Esophagus (tissue), 2 donors: ENCODE measurements around the gene FAM72C. TPM values are rescaled to one million over a fixed set of nuclear protein-coding genes. Genes with fewer than 3 reads are reported as not detected.
A peak's percentile ranks its signal among the peaks of the same experiment; 100 is the strongest.
"Not testable (repeated sequence)": the region's sequence is repeated elsewhere in the genome, so short reads cannot be mapped to it uniquely, and the experiment has no call there.

Experiments used
- H3K27ac ChIP-seq, 2 donors: one replicate each; pipeline ENCODE4 v1.5.1; 2013; ENCODE audit warnings: low read depth in 2 of 2, mild to moderate bottlenecking in 2 of 2, inconsistent platforms in 1 of 2, low read length in 1 of 2, moderate library complexity in 1 of 2
- H3K27me3 ChIP-seq, 2 donors: one replicate each; pipeline ENCODE4 v1.6.1; 2013; ENCODE audit warnings: low read length in 2 of 2, control low read depth in 1 of 2, mild to moderate bottlenecking in 1 of 2; ENCODE audit not compliant: insufficient read depth in 2 of 2, control insufficient read depth in 1 of 2
- H3K36me3 ChIP-seq, 2 donors: one replicate each; pipeline ENCODE4 v1.6.1; 2013; ENCODE audit warnings: low read length in 1 of 2; ENCODE audit not compliant: control insufficient read depth in 2 of 2, insufficient read depth in 2 of 2
- H3K4me1 ChIP-seq, 2 donors: one replicate each; pipeline ENCODE4 v1.6.1; 2013; ENCODE audit warnings: low read length in 1 of 2; ENCODE audit not compliant: control insufficient read depth in 2 of 2, insufficient read depth in 2 of 2
- H3K4me3 ChIP-seq, 2 donors: one replicate each; pipeline ENCODE4 v1.5.1; 2013; ENCODE audit warnings: low read length in 2 of 2, mild to moderate bottlenecking in 2 of 2, low read depth in 1 of 2, moderate library complexity in 1 of 2
- H3K9me3 ChIP-seq, 2 donors: one replicate each; pipeline ENCODE4 v1.6.1; 2013; ENCODE audit warnings: mild to moderate bottlenecking in 2 of 2, low read depth in 1 of 2, low read length in 1 of 2, moderate library complexity in 1 of 2; ENCODE audit not compliant: control insufficient read depth in 2 of 2, insufficient read depth in 1 of 2
- WGBS, 2 donors: extraction: QIAGEN DNeasy Blood & Tissue Kit; methylation state at CpG; one replicate each; pipeline ENCODE4 v1.1.7; 2013; 5-methylcytosine and 5-hydroxymethylcytosine counted together
- polyA plus RNA-seq, 2 donors: library from polyadenylated mRNA; stranded (reverse); fragments of 200-250 nt; gene quantifications; one replicate each; pipeline ENCODE4 v1.2.3, GENCODE V29; 2013
- donor health status: healthy with polysubstance abuse.
- donor health status: Bipolar disorder and iron deficiency.

The FAM72C gene
- polyA plus RNA-seq, 2 donors: 0.90 to 1.3 TPM

DNA sequence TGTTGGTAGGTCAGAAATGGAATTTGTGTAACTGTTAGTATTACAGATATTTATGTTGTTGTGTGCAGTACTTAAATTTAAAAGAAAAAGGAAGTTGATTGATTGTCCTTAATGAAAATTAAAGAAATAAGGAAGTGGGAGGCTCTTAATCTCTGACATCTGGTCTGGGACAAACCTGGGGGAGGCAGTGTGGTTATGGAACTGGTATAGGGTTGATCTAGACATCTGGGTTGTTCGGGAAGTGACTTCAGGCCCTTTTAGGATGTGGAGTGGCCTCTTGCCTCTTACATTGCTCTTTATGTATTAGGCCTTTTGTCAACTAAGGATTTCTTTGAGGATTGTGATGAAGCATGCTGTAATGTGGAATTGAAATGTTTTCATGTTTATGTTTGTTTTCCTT, 16.1 kb upstream of the FAM72C start:
- H3K4me3 ChIP-seq, H3K4me1 ChIP-seq, H3K9me3 ChIP-seq, H3K27ac ChIP-seq, H3K36me3 ChIP-seq, H3K27me3 ChIP-seq: not testable (repeated sequence)
- WGBS, 2 donors: no CpG with 5 or more reads among the region's 1 CpG

DNA sequence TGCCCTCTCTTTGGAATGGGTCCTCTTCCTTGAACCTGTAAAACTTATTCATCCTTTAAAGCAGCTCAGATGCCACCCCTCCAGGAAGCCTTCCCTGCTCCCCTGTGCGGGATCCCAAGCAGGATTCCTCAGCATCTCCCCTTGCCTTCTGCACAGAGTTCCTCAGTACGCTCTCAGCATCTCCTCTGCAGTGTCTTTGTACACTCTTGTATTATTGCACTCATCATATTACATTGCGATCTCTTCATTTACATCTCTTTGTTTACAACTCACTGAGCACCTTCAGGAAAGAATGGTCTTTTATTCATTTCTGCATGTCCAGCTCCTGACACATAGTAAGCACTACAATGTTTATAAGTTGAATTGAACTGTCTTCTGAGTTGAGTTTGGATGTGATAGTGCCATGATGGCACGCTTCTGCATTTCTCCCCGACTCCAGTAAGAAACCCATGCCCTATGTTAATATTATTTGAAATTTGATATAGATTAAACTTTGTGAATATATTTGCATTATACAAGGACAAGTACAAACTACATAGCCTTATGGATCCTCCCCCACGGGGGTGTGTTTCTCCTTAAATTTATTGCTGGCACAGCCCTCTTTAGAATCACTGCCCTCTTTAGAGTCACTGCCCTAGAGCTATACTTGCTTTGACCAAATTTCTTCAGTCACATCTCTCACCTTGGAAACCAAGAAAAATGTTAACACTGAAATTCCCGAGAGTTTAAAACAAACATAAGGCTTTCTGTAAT, 13.1 kb upstream of the FAM72C start:
- H3K27me3 ChIP-seq, H3K4me1 ChIP-seq, H3K27ac ChIP-seq, H3K4me3 ChIP-seq, H3K9me3 ChIP-seq, H3K36me3 ChIP-seq: not testable (repeated sequence)
- WGBS, 2 donors: 93 to 94% methylated on average over 3 of the region's 7 CpGs

DNA sequence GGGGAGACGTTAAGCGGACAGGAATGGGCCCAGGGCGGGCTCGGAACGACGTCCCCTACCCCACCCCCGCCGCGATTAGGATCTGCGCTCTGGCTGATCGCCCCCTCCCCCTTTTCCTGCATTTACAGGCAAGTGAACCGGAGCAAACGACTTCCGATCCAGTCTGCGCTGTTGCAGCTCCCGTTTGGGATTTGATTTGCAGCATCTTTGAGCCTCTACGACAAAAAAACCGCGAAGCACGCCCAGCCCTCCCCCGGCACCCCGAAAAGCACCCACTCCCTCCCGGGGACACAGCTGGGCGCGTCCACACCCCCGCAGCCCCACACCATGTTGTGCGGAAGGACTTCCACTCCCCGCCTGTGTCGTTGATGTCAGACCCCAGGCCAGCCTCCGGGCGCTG, 2.6 kb upstream of the FAM72C start:
- not testable (repeated sequence) for H3K36me3 ChIP-seq, H3K4me1 ChIP-seq, H3K27ac ChIP-seq, H3K27me3 ChIP-seq, H3K9me3 ChIP-seq
- 0 to 2% methylated on average over 6 to 12 of the region's 31 CpGs for WGBS, 2 donors
- H3K4me3 ChIP-seq: peak overlapping the region in 1 of 2 donors; percentile 37

DNA sequence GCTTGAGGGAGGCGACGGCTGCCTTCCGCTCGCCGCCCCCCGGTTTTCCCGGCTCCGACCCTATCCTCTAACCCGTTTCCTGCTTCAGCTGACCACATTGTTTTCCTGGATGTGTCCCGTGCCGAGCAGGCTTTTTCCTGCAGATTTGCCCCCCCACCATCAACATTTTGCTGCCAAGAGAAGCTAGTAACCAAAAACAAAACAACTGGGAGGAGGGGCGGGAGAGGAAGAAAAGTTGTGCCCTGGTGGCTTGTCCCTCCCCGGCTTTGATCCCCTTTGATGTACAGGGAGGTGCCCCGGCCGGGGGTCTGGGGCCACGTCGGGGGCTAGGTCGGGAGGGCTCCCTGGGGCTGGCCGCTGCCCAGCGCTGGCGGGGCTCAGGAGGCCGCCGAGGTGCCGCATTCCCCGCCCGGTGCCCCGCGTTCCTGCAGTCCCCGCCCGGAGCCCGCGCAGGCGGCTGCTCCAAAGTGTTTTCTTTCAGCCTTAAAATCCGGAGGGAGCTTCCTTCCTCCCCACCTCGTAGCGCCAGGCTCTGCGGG, 2.2 kb upstream of the FAM72C start:
- not testable (repeated sequence) for H3K36me3 ChIP-seq, H3K4me1 ChIP-seq, H3K27me3 ChIP-seq, H3K9me3 ChIP-seq, H3K27ac ChIP-seq
- peak overlapping the region in 1 of 2 donors; percentile 31 for H3K4me3 ChIP-seq
- 0% methylated on average over 10 to 18 of the region's 37 CpGs for WGBS, 2 donors

DNA sequence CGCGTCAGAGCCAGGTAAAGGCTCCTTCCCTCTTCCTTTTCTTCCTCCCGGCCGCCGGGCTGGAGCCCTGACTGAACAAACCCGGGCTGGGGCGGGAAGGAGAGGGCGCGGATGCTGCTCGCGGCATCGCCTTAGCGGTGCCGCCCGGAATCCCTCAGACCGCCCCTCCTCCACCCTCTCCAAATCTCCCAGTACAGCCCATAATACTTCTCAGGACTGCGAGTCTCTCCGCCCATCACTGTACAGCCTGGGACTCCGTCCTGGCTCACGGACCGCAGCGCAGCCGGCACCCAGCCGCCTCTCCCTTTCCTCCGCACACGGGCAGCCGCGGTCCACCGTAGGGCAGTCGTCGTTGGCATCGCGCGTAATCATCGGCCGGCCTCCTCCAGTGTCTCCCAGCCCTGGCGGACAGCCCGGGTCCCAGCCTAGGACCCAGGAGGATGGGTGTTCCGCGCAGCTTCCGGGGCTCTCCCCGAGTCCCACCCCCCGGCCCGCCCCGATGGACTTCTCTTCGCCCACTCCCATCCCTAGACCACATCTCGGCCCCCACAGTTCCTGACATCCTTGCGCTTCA, 1.1 kb upstream of the FAM72C start:
- H3K27ac ChIP-seq, H3K4me1 ChIP-seq, H3K9me3 ChIP-seq, H3K36me3 ChIP-seq, H3K27me3 ChIP-seq, H3K4me3 ChIP-seq: not testable (repeated sequence)
- no CpG with 5 or more reads among the region's 48 CpGs for whole genome bisulfite sequencing, 2 donors

DNA sequence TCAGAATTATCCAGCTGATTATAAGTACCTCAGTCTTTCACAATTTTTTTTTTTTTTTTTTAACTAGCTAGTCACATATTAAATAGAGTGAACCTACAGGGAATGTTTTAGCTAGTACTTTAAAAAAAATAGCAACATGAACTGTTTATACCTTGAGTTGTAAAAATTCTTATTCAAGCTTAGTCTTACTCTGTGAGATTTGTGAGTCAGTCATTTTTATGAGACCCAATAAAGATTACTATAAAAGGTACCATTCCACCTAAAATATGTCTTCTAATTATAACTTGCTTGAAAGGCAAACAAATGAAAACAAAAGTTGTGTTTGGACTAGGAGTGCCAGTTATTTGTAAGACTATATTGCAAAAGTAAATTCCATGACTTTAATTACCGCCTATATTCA, 5.9 kb downstream of the FAM72C start:
- H3K27me3 ChIP-seq, H3K36me3 ChIP-seq, H3K9me3 ChIP-seq, H3K27ac ChIP-seq, H3K4me3 ChIP-seq, H3K4me1 ChIP-seq: not testable (repeated sequence)
- no CpG with 5 or more reads among the region's 1 CpG for WGBS, 2 donors

DNA sequence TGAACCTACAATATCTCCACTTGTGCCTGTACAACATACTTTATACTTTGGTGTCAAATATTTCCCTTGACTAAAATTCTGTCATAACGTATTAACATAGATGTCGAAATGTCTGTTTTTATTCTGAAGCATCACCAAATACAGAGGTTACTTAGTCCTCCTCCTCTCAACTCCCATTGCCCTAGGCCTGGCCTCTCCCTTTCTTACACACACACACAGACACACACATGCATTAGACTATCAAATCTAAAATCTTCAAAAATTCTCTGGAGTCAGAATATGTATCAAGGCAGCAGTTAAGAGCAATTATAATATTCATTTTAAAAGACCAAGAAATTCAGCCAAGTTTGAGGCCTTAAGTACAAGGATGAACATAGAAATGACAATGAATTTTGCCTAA, 7.5 kb downstream of the FAM72C start:
- not testable (repeated sequence) for H3K9me3 ChIP-seq, H3K4me1 ChIP-seq, H3K27ac ChIP-seq, H3K36me3 ChIP-seq, H3K4me3 ChIP-seq, H3K27me3 ChIP-seq
- no CpG with 5 or more reads among the region's 2 CpGs for WGBS, 2 donors

DNA sequence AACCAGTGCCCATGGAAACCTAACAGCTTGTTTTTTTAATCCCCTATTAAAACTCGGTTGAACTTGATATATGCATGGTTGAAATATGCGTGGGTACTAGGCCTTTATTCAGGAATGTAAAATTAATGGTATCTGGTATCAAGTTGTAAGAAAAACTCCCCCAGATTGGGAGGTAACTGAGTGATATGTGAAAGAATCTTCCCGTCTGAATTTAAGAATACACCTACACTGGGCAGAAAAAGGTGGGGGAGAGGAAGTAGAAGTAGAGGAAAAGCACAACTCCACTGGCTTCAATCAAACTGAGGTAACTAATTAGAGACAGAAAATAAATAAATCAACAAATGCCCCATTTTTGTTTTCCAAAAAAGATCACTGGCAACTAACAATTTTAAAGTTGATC, 15.9 kb downstream of the FAM72C start:
- no CpG with 5 or more reads among the region's 3 CpGs for WGBS, 2 donors
- not testable (repeated sequence) for H3K9me3 ChIP-seq, H3K27ac ChIP-seq, H3K36me3 ChIP-seq, H3K4me3 ChIP-seq, H3K4me1 ChIP-seq, H3K27me3 ChIP-seq

DNA sequence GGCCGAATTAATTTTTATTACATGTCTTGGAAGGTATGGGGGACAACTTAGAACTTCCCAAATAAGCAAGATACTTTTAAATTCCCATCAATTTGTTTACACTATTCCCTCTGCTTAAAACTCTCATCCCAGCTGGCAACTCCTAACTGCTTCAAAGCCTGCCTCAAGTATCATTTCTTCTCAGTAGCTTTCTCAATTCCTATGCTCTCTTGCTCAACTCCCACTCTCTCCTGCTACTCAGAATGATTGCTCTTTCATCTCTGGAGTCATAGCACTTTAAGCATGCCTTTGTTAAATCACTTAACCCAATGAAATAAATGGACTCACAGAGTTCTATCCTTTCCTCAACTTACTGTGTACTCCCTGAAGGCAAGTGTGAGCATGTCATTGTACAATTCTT, 18.9 kb downstream of the FAM72C start:
- no CpG with 5 or more reads among the region's 1 CpG for WGBS, 2 donors
- not testable (repeated sequence) for H3K27ac ChIP-seq, H3K36me3 ChIP-seq, H3K27me3 ChIP-seq, H3K4me1 ChIP-seq, H3K9me3 ChIP-seq, H3K4me3 ChIP-seq
